Measurements from ENCODE around the gene MCF2L2.

GRCh38 chr3:183163563-183163962 lies 264.9 kb downstream of the MCF2L2 start:
- TF ChIP-seq CTCF (conservative IDR thresholded peaks at IDR 0.05 in 1 of 2, IDR thresholded peaks at IDR 0.05 in 1 of 2; ENCODE audit: extremely low read depth in 1 of 2, insufficient read depth in 1 of 2, low read depth in 1 of 2, low read length in 2 of 2), result no peak
- no peak for TF ChIP-seq EZH2 (IDR thresholded peaks at IDR 0.05; ENCODE audit: borderline replicate concordance, low read length)
